Measurements from ENCODE around the gene ZFP69B. TPM values are rescaled to one million over a fixed set of nuclear protein-coding genes. Genes with fewer than 3 reads are reported as not detected.
"Not testable (repeated sequence)": the region's sequence is repeated elsewhere in the genome, so short reads cannot be mapped to it uniquely, and the experiment has no call there.

The ZFP69B gene
- polyA plus RNA-seq, 2 donors: 0.46 to 0.49 TPM

- 93 to 98% methylated on average over 2 of the region's 2 CpGs for WGBS, 2 donors
- H3K4me1 ChIP-seq (ENCODE audit: control insufficient read depth in 2 of 2, insufficient read depth in 2 of 2, low read length in 1 of 2): peaks cover 2 to 3% of the 10 kb centered on the region in 2 donors
- H3K4me3 ChIP-seq (ENCODE audit: low read depth in 1 of 2, low read length in 2 of 2): no peak overlapping the region
- no peaks in the 10 kb centered on the region for H3K36me3 ChIP-seq (ENCODE audit: control insufficient read depth in 2 of 2, insufficient read depth in 2 of 2, low read length in 1 of 2)
- H3K27ac ChIP-seq (ENCODE audit: low read depth in 2 of 2, low read length in 1 of 2): no peak overlapping the region
- no peaks in the 10 kb centered on the region for H3K27me3 ChIP-seq (ENCODE audit: control insufficient read depth in 1 of 2, insufficient read depth in 2 of 2, low read length in 2 of 2)
- H3K9me3 ChIP-seq (ENCODE audit: control insufficient read depth in 2 of 2, insufficient read depth in 1 of 2, low read depth in 1 of 2, low read length in 1 of 2): peaks cover 0 to 2% of the 10 kb centered on the region in 2 donors
Measured at GRCh38 chr1:40475268-40475667, 25.0 kb downstream of the ZFP69B start.

GRCh38 chr1:40476924-40477677 lies 26.8 kb downstream of the ZFP69B start, which contains the start of gene ZFP69:
Gene ZFP69, plus strand, starts transcription at chr1:40477290. Its CDS starts 2,072 bp downstream, at chr1:40479362.
- H3K4me1 ChIP-seq (ENCODE audit: control insufficient read depth in 2 of 2, insufficient read depth in 2 of 2, low read length in 1 of 2): peaks cover 2 to 3% of the 10 kb centered on the region in 2 donors
- peak within 1 kb of the TSS in 1 of 2 donors; percentile 54 for H3K27ac ChIP-seq (ENCODE audit: low read depth in 2 of 2, low read length in 1 of 2)
- whole genome bisulfite sequencing, 2 donors: 0 to 1% methylated on average over 61 to 65 of the region's 65 CpGs
- peaks cover 0 to 2% of the 10 kb centered on the region in 2 donors for H3K9me3 ChIP-seq (ENCODE audit: control insufficient read depth in 2 of 2, insufficient read depth in 1 of 2, low read depth in 1 of 2, low read length in 1 of 2)
- H3K36me3 ChIP-seq (ENCODE audit: control insufficient read depth in 2 of 2, insufficient read depth in 2 of 2, low read length in 1 of 2): no peaks in the 10 kb centered on the region
- H3K27me3 ChIP-seq (ENCODE audit: control insufficient read depth in 1 of 2, insufficient read depth in 2 of 2, low read length in 2 of 2): no peaks in the 10 kb centered on the region
- peak within 1 kb of the TSS; percentile 55 to 74 for H3K4me3 ChIP-seq (ENCODE audit: low read depth in 1 of 2, low read length in 2 of 2)

GRCh38 chr1:40477678-40478053 lies 27.4 kb downstream of the ZFP69B start:
- Histone ChIP-seq H3K9me3 (ENCODE audit: control insufficient read depth in 2 of 2, insufficient read depth in 1 of 2, low read depth in 1 of 2, low read length in 1 of 2) (peaks cover 0 to under 1% of the 10 kb centered on the region in 2 donors), H3K4me1 (ENCODE audit: control insufficient read depth in 2 of 2, insufficient read depth in 2 of 2, low read length in 1 of 2) (peaks cover 2 to 3% of the 10 kb centered on the region in 2 donors), H3K36me3 (ENCODE audit: control insufficient read depth in 2 of 2, insufficient read depth in 2 of 2, low read length in 1 of 2) (no peaks in the 10 kb centered on the region), H3K27me3 (ENCODE audit: control insufficient read depth in 1 of 2, insufficient read depth in 2 of 2, low read length in 2 of 2) (no peaks in the 10 kb centered on the region), H3K4me3 (ENCODE audit: low read depth in 1 of 2, low read length in 2 of 2) (peak overlapping the region; percentile 55 to 74), H3K27ac (ENCODE audit: low read depth in 2 of 2, low read length in 1 of 2) (peak overlapping the region in 1 of 2 donors; percentile 54)
- 1 to 3% methylated on average over 17 of the region's 17 CpGs for WGBS, 2 donors

- H3K9me3 ChIP-seq (ENCODE audit: control insufficient read depth in 2 of 2, insufficient read depth in 1 of 2, low read depth in 1 of 2, low read length in 1 of 2): no peaks in the 10 kb centered on the region
- no peaks in the 10 kb centered on the region for H3K36me3 ChIP-seq (ENCODE audit: control insufficient read depth in 2 of 2, insufficient read depth in 2 of 2, low read length in 1 of 2)
- H3K4me1 ChIP-seq (ENCODE audit: control insufficient read depth in 2 of 2, insufficient read depth in 2 of 2, low read length in 1 of 2): peaks cover 2 to 3% of the 10 kb centered on the region in 2 donors
- WGBS, 2 donors: 31 to 56% methylated on average over 2 of the region's 2 CpGs
- H3K4me3 ChIP-seq (ENCODE audit: low read depth in 1 of 2, low read length in 2 of 2): peak overlapping the region in 1 of 2 donors; percentile 74
- no peaks in the 10 kb centered on the region for H3K27me3 ChIP-seq (ENCODE audit: control insufficient read depth in 1 of 2, insufficient read depth in 2 of 2, low read length in 2 of 2)
- no peak overlapping the region for H3K27ac ChIP-seq (ENCODE audit: low read depth in 2 of 2, low read length in 1 of 2)
Measured at GRCh38 chr1:40478276-40478675, 28.0 kb downstream of the ZFP69B start.

GRCh38 chr1:40479156-40479555 lies 28.9 kb downstream of the ZFP69B start:
- H3K9me3 ChIP-seq (ENCODE audit: control insufficient read depth in 2 of 2, insufficient read depth in 1 of 2, low read depth in 1 of 2, low read length in 1 of 2): no peaks in the 10 kb centered on the region
- no peak overlapping the region for H3K4me3 ChIP-seq (ENCODE audit: low read depth in 1 of 2, low read length in 2 of 2)
- peaks cover 2 to 3% of the 10 kb centered on the region in 2 donors for H3K4me1 ChIP-seq (ENCODE audit: control insufficient read depth in 2 of 2, insufficient read depth in 2 of 2, low read length in 1 of 2)
- WGBS, 2 donors: 76 to 88% methylated on average over 4 of the region's 4 CpGs
- H3K27me3 ChIP-seq (ENCODE audit: control insufficient read depth in 1 of 2, insufficient read depth in 2 of 2, low read length in 2 of 2): no peaks in the 10 kb centered on the region
- H3K27ac ChIP-seq (ENCODE audit: low read depth in 2 of 2, low read length in 1 of 2): no peak overlapping the region
- H3K36me3 ChIP-seq (ENCODE audit: control insufficient read depth in 2 of 2, insufficient read depth in 2 of 2, low read length in 1 of 2): no peaks in the 10 kb centered on the region

- H3K27me3 ChIP-seq (ENCODE audit: control insufficient read depth in 1 of 2, insufficient read depth in 2 of 2, low read length in 2 of 2): no peaks in the 10 kb centered on the region
- H3K27ac ChIP-seq (ENCODE audit: low read depth in 2 of 2, low read length in 1 of 2): no peak overlapping the region
- peaks cover 0 to 8% of the 10 kb centered on the region in 2 donors for H3K36me3 ChIP-seq (ENCODE audit: control insufficient read depth in 2 of 2, insufficient read depth in 2 of 2, low read length in 1 of 2)
- no peaks in the 10 kb centered on the region for H3K4me1 ChIP-seq (ENCODE audit: control insufficient read depth in 2 of 2, insufficient read depth in 2 of 2, low read length in 1 of 2)
- no peak overlapping the region for H3K4me3 ChIP-seq (ENCODE audit: low read depth in 1 of 2, low read length in 2 of 2)
- H3K9me3 ChIP-seq (ENCODE audit: control insufficient read depth in 2 of 2, insufficient read depth in 1 of 2, low read depth in 1 of 2, low read length in 1 of 2): peaks cover 4 to 11% of the 10 kb centered on the region in 2 donors
- 96 to 99% methylated on average over 4 of the region's 4 CpGs for WGBS, 2 donors
Measured at GRCh38 chr1:40495315-40495903, 45.1 kb downstream of the ZFP69B start.

- H3K9me3 ChIP-seq (ENCODE audit: control insufficient read depth in 2 of 2, insufficient read depth in 1 of 2, low read depth in 1 of 2, low read length in 1 of 2); H3K36me3 ChIP-seq (ENCODE audit: control insufficient read depth in 2 of 2, insufficient read depth in 2 of 2, low read length in 1 of 2); H3K27ac ChIP-seq (ENCODE audit: low read depth in 2 of 2, low read length in 1 of 2); H3K27me3 ChIP-seq (ENCODE audit: control insufficient read depth in 1 of 2, insufficient read depth in 2 of 2, low read length in 2 of 2); H3K4me1 ChIP-seq (ENCODE audit: control insufficient read depth in 2 of 2, insufficient read depth in 2 of 2, low read length in 1 of 2); H3K4me3 ChIP-seq (ENCODE audit: low read depth in 1 of 2, low read length in 2 of 2): not testable (repeated sequence)
- WGBS, 2 donors: 92 to 98% methylated on average over 4 of the region's 4 CpGs
Measured at GRCh38 chr1:40502651-40503050, 52.4 kb downstream of the ZFP69B start.

- Histone ChIP-seq H3K27me3 (ENCODE audit: control insufficient read depth in 1 of 2, insufficient read depth in 2 of 2, low read length in 2 of 2) (no peaks in the 10 kb centered on the region), H3K4me3 (ENCODE audit: low read depth in 1 of 2, low read length in 2 of 2) (peak overlapping the region; percentile 60 to 77), H3K4me1 (ENCODE audit: control insufficient read depth in 2 of 2, insufficient read depth in 2 of 2, low read length in 1 of 2) (peaks cover 0 to 5% of the 10 kb centered on the region in 2 donors), H3K9me3 (ENCODE audit: control insufficient read depth in 2 of 2, insufficient read depth in 1 of 2, low read depth in 1 of 2, low read length in 1 of 2) (no peaks in the 10 kb centered on the region), H3K36me3 (ENCODE audit: control insufficient read depth in 2 of 2, insufficient read depth in 2 of 2, low read length in 1 of 2) (no peaks in the 10 kb centered on the region), H3K27ac (ENCODE audit: low read depth in 2 of 2, low read length in 1 of 2) (peak overlapping the region in 1 of 2 donors; percentile 69)
- 63 to 67% methylated on average over 6 of the region's 6 CpGs for WGBS, 2 donors
Measured at GRCh38 chr1:40507973-40508372, 57.7 kb downstream of the ZFP69B start.

GRCh38 chr1:40508375-40509341 lies 58.4 kb downstream of the ZFP69B start, which contains the start of gene EXO5:
Gene EXO5, plus strand, starts transcription at chr1:40508767. Its CDS starts 5,778 bp downstream, at chr1:40514545.
- Histone ChIP-seq H3K27me3 (ENCODE audit: control insufficient read depth in 1 of 2, insufficient read depth in 2 of 2, low read length in 2 of 2) (no peaks in the 10 kb centered on the region), H3K27ac (ENCODE audit: low read depth in 2 of 2, low read length in 1 of 2) (peak within 1 kb of the TSS; percentile 36 to 69), H3K4me3 (ENCODE audit: low read depth in 1 of 2, low read length in 2 of 2) (peak within 1 kb of the TSS; percentile 60 to 77), H3K9me3 (ENCODE audit: control insufficient read depth in 2 of 2, insufficient read depth in 1 of 2, low read depth in 1 of 2, low read length in 1 of 2) (no peaks in the 10 kb centered on the region), H3K4me1 (ENCODE audit: control insufficient read depth in 2 of 2, insufficient read depth in 2 of 2, low read length in 1 of 2) (peaks cover 0 to 5% of the 10 kb centered on the region in 2 donors), H3K36me3 (ENCODE audit: control insufficient read depth in 2 of 2, insufficient read depth in 2 of 2, low read length in 1 of 2) (no peaks in the 10 kb centered on the region)
- 0 to 1% methylated on average over 72 to 76 of the region's 76 CpGs for WGBS, 2 donors
